Posterior vena cava (tissue), 2 donors: ENCODE data around the gene CNOT2. TPM values are rescaled to one million over a fixed set of nuclear protein-coding genes. Genes with fewer than 3 reads are reported as not detected.
"Not testable (repeated sequence)": the region's sequence is repeated elsewhere in the genome, so short reads cannot be mapped to it uniquely, and the experiment has no call there.

Experiments used
- DNase-seq: peaks from one replicate; pipeline ENCODE4 v3.0.0-alpha.2; 2020; ENCODE audit warnings: low spot score
- intact Hi-C, 2 donors: fragments of 100-400 bp; cut with DNase I; formaldehyde crosslinking; loops; one replicate each; pipeline versions ENCODE4 v1.14.1 to v1.14.2; 2022 to 2023
- total RNA-seq, 2 donors: library from RNA; stranded (reverse); fragmentation: NEBNext Ultra II Directional; extraction: Animal tissue kit (Norgen Biotek cat#: 25700); gene quantifications; one replicate each; pipeline ENCODE4 v1.2.1, GENCODE V29; 2021
- donor health status: DM: yes; HTN: yes; CAD: no.
- donor health status: DM: yes; HTN: yes; CAD: no.

Gene CNOT2
- total RNA-seq, 2 donors from 2014 or later, result 52.4 to 62.9 TPM

DNA sequence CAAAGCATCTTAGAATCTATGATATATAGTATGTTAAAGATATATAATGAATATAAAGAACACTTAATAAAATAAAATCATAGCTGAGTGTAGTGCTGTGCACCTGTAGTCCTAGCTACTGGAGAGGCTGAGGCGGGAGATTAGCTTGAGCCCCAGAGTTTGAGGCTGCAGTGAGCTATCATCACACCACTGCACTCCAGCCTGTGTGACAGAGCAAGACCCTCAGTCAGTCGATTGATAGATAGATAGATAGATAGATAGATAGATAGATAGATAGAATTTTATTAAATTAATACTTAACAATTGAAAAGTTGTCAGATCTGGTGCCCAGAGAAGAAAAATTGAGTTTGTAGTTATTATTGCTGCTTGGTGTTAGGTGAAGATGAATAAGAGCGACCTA, 40.0 kb downstream of the CNOT2 start:
- no peak for DNase-seq
- intact Hi-C loops, result no loop called here

DNA sequence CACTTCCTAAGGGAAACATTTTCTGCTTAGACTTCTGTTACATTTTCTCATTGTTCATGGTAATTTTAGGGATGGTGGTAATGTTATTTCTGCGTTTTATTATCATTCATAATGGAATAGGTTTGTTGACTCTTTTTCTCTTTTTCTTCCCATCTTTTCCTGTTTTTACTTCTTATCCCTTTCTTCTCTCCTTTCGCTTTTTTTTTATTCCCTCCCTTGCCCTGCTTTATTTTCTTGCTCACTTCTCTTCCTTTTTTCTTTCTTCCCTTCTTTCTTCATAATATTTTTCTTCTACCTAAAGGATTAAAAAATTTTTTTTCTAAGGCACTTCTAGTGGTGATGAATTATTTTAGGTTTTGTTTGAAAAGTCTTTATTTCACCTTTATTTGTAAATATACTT, 45.6 kb downstream of the CNOT2 start:
- intact Hi-C loops, result no loop called here
- DNase-seq, result no peak

GRCh38 chr12:70290116-70290515, 46.9 kb downstream of the CNOT2 start:
- intact Hi-C loops, result no loop called here
- DNase-seq, result no peak

- intact Hi-C loops, result no loop called here
- DNase-seq, result no peak
These were observed 49.0 kb downstream of the CNOT2 start for GRCh38 chr12:70292017-70292776.

DNA sequence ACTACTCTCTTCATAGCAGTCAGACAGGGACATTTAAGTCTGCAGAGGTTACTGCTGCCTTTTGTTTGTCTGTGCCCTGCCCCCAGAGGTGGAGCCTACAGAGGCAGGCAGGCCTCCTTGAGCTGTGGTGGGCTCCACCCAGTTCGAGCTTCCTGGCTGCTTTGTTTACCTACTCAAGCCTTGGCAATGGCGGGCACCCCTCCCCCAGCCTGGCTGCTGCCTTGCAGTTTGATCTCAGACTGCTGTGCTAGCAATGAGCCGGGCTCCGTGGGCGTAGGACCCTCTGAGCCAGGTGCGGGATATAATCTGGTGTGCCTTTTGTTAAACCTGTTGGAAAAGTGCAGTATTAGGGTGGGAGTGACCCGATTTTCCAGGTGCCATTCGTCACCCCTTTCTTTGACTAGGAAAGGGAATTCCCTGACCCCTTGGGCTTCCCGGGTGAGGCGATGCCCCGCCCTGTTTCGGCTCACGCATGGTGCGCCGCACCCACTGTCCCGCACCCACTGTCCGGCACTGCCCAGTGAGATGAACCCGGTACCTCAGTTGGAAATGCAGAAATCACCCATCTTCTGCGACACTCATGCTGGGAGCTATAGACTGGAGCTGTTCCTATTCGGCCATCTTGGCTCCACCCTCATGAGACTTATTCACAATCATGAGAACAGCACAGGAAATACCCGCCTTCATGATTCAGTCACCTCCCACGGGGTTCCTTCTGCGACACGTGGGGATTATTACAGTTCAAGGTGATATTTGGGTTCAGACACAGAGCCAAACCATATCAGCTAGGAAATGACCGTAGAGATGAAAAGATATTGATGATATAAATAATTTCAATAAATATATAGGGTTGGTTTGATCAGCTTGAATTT, 61.7 kb downstream of the CNOT2 start:
- intact Hi-C loops, result not testable (repeated sequence)
- peak; percentile 46 for DNase-seq

DNA sequence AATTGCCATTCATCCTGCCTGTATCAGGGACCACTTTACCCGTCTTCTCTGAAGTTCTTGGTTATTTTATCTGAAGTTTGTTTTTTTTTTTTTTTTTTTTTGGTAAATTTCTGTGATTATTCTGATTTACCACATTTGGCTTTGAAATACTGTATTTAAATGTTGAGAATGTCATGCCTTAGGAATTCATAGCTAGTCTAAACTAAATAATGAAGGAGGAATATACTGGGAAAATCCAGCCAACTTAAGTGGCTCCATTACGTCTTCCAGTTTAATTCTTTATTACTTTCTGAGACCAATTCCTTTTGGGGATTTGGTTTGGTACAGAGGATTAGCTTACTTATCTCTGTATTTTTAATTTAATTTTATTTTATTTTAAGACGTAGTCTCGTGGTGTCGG, 62.6 kb downstream of the CNOT2 start:
- intact Hi-C loops, result no loop called here
- no peak for DNase-seq

GRCh38 chr12:70306676-70307075, 63.4 kb downstream of the CNOT2 start:
- no peak for DNase-seq
- intact Hi-C loops, result no loop called here

DNA sequence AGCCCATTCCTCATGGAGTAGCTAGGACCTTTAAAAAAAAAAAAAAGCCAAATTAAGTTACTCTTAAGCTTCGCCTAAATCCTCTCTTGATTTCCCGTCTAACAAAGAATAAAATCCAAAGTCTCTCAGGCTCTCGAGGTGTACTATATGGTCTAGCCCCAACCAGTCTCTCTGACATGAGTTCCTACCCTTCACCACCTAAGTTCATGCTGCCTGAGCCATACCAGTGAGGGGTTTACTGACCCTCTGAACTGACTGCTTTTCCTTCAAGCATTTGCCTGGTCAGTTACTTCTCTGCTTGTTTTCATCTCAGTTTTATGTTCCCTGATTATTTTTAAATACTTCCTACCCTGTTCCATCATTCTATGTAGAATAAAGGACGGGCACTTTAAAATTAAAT, 64.6 kb downstream of the CNOT2 start:
- intact Hi-C loops, result no loop called here
- DNase-seq, result no peak

- intact Hi-C loops, result no loop called here
- DNase-seq, result no peak
These were observed 66.1 kb downstream of the CNOT2 start for GRCh38 chr12:70309348-70309747.

GRCh38 chr12:70314145-70314544, 70.9 kb downstream of the CNOT2 start:
- no peak for DNase-seq
- intact Hi-C loops, result no loop called here

GRCh38 chr12:70317781-70318180, 74.5 kb downstream of the CNOT2 start:
- no peak for DNase-seq
- intact Hi-C loops, result no loop called here

- no peak for DNase-seq
- intact Hi-C loops, result no loop called here
These were observed 76.4 kb downstream of the CNOT2 start for GRCh38 chr12:70319605-70320004.

DNA sequence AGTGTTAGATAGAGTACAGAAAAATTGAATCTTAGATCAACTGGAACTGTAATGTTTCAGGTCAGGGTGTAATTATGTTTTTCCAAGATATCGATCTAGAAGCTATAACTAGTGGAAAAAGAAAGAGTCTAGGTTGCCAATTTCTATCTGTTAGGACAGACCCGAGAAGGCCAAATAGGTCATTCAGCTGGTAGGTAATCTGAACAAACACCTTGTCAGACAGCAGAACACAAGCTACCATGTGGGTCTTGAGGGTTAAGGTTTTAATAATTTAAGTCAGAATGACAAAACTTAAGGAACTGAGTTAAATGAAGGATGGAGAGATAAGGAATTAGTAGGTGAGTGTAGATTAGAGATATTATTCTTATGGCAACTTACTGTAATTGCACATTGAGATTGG, 78.0 kb downstream of the CNOT2 start:
- intact Hi-C loops, result no loop called here
- DNase-seq, result no peak

DNA sequence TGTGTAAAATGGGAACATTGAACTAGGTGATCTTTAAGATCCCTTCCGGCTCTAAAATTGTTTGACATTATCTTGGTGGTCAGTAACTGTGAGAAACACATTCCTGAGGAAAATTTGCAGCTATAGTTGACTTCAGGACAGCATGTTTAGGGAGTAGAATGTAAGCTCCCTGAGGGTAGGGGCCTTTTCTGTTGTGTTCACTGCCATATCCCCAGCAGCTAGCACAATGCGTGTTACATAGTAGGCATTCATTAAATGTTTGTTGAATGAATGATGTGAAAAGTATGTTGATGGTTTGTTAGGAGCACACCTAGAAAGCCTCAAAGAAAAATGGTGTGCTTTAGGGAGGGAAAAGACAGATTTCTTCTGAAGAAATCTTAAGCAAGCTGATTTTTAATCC, 84.3 kb downstream of the CNOT2 start:
- intact Hi-C loops, result no loop called here
- no peak for DNase-seq

- DNase-seq, result no peak
- intact Hi-C loops, result no loop called here
These were observed 86.5 kb downstream of the CNOT2 start for GRCh38 chr12:70329728-70330127.

- DNase-seq, result no peak
- intact Hi-C loops, result no loop called here
These were observed 86.9 kb downstream of the CNOT2 start for GRCh38 chr12:70330158-70330557.

- intact Hi-C loops, result no loop called here
- DNase-seq, result no peak
These were observed 89.0 kb downstream of the CNOT2 start for GRCh38 chr12:70332236-70332635.

DNA sequence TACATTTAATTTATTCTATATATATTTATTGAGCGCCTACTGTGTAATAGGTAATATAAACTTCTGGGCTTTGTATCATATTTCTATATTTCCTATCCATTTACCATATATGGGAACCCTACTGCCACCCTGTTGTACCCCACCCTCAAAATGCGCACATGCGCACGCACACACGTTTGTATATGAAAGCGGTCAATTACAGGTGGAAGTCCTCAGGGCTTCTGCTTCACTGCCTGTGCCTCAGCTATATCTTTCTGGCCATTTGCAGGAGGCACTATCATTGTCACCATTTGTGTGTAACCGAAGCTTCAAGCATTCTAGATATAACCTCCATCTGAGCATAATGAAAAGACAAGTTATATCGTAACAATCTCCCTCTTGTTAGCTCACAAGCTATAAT, 91.5 kb downstream of the CNOT2 start:
- intact Hi-C loops, result no loop called here
- DNase-seq, result peak; percentile 32

GRCh38 chr12:70338531-70338930, 95.3 kb downstream of the CNOT2 start:
- intact Hi-C loops, result no loop called here
- no peak for DNase-seq

GRCh38 chr12:70351076-70351475, 107.8 kb downstream of the CNOT2 start:
- intact Hi-C loops, result no loop called here
- no peak for DNase-seq
